ACHN (cell line): ENCODE measurements around the gene WDR86.

Experiments used
- DNase-seq: peaks from one replicate; pipeline ENCODE4 v3.0.0-alpha.2; 2015
- in situ Hi-C: cut with HindIII; loops from 2 replicates; pipeline ENCODE4 v1.10.0; 2017; ENCODE audit warnings: low sequenced_read_pairs, low pct_ligation_motif_present, low pct_unique_long_range_greater_than_20kb

Gene WDR86

DNA sequence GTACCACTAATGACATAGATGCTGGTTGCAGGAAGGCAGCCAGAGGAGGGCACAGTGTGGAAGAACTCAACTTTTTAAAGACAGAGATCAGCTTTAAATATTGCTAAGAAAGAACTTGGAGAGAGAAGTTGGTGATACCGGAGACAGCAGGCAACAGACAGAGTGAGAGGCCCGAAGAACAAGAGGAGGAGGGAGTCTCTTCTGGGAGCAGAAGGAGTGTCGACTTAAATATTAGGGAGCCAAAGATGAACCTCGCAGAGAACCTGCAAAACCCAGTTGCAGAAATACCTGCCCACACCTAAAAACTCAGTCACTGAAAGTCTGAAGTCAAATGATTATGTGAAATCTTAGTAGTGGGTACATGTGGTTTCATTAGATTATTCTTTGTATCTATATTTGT lies 3.4 kb upstream of the WDR86 start:
- in situ Hi-C loops, result no loop called here
- no peak for DNase-seq

DNA sequence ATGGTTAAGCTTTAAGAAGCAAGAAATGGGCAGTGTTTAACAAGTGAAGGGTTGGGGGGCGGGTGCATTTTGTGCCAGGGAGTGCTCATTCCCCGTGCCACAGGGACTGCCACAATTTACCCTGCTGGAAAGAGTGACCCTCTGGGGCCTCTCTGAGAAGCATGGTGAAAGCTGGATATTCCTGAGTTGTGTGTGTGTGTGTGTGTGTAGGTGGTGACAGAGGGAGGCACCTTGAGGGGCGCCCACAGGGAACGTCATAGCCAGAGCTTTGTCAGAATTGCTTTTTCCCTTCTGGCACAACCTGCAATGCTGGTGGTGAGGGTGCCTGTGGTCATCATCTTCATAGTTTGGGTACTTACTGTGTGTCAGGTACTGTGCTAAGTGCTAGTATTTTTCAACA lies 2.5 kb upstream of the WDR86 start:
- no peak for DNase-seq
- in situ Hi-C loops, result no loop called here

DNA sequence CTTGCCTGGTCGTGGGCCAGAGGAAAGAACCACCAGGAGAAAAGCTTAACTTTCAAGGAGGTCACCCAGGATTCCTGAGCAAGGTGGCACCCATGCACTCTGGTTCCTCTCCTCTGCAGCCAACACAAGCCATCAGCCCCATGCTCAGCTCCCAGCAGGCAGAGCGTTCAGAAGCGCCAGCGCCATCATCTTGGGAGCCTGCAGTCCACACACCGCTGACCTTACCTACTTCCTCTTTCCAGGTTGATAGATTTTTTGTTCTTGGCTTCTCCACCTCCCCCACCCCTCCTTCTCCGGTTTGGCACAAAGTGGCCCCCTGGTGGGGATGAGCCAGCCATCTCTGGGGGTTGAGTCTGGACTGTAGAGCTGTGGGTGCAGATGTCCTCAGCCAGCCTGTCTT lies 1.7 kb upstream of the WDR86 start:
- DNase-seq, result no peak
- in situ Hi-C loops, result no loop called here

DNA sequence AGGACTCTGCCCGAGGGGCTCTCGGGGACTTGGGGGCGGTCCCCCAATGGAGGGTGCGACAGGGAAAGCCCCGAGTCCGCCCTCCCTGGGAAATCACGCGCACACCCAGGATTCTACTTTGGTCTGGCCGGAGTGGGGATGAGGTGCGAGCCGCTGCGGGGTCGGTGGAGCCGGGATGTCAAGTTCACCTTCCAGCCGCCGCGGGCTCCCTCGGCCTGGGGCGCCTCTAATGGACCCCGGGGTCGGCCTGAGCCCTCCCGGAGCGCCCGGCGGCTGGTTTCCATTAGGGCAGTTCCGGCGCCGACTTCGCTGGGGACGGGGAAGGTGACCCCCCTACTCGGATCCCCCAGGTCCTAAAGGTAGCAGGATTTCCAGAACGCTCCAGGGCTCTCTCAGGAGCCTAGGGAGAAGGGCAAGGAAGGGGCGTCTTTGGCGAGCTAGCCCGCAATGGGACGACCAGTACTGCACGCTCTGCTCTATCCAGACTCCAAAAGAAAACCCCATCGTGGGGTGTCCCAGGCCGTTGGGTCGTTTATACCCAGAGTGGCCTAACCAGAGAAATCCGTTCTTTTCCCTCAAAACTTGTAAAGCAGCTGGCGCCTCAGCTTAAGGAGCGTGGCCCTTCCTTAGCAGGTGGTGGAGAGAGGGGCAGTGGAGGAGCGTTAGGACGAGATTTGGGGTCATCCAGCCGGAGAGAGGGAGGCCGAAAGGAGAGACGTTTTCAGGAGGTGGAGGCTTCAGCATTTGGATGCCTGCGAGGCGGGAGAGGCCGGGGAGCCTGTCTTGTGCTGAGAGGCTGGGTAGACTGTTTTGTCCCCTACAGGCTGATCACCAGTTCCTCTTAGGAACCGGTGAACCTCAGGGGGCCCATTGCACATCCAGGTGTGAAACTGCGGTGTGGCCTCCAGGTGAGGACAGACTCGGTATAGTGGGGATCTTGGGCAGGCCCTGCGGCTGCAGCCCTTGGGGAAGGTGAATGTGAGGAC lies 860 bp upstream of the WDR86 start:
- DNase-seq, result no peak
- in situ Hi-C loops, result no loop called here

DNA sequence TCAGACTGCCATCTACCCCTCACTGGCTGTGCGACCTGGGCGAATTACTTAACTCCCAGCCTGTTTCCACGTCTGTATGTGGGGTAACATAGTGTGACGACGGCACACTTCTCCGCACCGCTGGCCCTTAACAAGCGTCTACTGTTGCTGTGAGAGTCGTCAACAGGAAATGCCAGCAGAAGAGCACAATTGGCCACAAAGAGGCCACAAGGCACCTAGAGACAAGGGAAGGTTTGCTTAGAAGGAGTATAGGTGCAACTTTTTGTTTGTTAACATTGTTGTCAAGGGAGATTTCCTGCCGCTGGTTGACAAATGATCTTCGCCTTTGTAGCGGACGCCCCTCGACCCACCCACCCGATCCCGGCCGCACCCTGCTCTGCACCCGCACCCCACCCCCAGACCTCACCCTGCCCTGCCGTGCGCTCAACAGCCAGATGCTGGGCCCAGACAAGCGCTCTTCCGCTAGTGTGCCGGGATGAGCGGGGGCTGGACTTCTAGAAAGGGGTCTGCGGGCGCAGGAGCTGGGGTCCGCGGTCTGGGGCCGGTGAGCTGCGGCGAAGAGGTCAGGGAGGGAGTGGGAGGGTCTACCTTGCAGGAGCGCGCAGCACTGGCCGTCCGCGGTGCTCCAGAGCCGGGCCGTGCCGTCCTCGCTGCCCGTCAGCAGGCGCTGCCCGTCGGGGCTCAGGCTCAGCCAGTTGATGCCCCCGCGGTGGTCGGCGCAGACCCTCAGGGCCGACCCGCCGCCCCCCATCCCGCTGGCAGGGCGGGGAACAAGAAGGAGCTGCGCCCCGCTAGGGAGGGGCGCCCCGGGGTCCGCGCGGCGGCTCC lies 785 bp downstream of the WDR86 start:
- DNase-seq, result no peak
- in situ Hi-C loops, result no loop called here

DNA sequence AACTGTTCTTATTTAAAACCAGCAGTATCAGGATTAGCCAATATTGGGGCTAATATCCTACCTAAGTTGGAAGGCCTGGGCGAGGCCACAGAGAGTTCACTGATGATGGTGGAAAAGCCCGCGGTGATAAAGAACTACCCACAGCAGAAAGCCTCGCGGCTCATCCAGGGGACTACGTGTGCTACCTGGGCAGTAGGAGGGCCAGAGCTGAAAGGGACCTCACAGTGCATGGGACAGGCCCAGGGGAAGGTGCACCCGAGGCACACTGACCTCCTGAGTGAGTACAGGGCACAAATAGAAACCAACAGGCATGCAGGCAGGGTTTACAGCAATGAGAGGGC lies 1.4 kb downstream of the WDR86 start:
- DNase-seq, result no peak
- in situ Hi-C loops, result no loop called here

DNA sequence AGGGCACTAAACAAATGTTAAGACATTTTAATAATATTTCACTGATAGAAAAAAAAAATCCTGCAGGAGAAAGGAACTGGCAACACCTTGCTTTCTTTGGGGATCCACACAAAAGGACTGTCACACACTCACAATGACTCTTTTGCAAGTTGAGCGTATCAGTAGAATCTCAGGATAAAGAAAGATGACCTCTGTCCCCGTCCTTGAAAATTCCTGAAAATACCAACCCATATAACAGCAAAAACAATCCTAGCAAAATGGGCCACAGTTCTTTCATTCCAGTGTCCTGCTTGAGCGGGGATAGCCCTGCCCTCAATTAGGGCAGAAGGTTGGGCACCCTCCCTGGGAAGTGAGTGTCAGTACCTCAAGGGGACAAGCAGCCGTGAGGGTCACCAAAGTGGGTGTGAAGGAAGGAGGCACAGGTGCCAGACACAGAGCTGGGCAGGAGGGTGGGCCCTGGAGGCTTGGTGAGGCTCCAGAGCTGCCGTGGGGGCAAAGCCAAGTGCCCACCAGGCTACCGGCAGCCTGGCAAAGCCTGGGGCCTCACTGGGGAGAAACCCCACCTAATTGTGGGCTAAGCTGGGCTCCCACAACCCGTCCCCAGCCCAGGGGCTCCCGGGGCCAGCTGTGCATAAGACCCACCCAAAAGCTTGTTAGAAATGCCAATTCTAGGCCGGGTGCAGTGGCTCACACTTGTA lies 2.8 kb downstream of the WDR86 start:
- no peak for DNase-seq
- in situ Hi-C loops, result no loop called here

DNA sequence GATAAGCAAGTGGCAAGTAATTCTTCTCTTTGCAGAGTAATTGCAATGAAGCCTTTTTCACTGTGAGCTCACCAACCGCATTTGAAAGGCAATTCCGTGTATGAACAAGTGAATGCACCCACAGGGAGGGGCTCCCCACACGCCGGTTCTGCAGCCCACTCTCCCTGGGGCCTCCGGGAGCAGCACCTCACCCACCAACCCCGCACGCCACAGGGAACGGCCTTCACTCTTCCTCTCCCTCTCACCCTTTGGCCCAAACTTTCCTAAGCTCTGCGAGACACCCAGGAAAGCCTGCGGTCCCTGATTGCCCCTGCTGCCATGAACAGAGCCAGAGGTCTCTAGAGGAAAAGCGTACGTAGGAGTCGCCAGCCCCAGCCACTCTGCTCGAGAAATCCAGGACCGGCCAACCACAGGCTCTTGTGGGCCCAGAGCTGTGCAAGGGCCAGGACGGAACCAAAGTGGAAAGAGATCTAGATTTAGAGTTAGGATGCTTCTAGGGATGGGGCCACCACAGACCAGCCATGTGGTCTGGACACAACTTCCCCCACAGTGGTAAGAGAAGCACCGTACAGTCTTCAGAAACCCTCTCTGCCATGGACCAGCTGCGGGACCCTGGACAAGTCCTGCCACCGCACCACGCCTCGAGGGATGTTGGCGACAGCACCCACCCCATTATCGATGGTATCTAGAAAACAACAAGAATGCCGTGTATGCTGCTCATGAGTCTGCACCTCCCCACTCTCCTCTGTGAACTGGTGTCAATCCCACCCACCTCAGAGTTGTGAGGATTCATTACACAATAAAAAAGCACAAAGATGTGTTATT lies 3.6 kb downstream of the WDR86 start:
- in situ Hi-C loops, result no loop called here
- DNase-seq, result no peak

DNA sequence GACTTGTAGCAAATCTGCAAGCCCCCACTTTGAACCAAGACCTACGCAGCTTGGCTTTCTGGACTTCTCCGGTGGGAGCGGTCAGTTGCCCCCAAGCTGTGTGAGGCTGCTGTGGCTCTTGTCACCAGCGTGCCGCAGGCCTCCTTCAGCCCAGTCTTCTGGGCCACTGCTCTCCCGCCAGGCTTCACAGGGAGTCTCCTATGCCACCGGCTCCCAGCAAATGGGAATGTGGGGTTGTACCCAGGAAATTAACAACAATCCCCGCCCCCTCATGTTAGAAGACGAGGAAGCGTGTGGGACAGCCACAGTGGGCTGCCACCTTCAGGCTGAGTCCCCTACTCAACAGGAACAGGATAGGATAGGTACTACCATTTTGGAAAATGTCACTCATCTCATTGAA lies 4.2 kb downstream of the WDR86 start:
- in situ Hi-C loops, result no loop called here
- no peak for DNase-seq

DNA sequence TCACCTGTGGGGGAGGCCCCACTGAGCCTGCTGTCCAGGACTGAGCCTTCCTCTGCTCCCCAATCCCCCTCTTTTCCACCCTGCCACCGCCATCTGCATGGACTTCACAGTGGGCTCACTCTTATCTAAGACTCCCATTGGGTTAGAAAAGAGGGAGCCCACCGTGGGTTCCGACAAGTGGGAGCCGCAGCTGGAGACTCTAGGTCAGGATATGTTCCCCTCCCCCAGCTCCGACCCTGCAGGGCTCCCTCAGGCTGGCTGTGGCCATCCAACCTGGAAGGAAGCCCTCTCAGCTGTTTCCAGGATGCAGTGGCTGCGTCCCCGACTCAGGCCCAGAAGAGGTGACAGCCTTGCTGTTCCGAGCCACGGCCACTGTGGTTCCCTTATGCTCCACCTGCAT lies 4.8 kb downstream of the WDR86 start:
- no peak for DNase-seq
- in situ Hi-C loops, result no loop called here

DNA sequence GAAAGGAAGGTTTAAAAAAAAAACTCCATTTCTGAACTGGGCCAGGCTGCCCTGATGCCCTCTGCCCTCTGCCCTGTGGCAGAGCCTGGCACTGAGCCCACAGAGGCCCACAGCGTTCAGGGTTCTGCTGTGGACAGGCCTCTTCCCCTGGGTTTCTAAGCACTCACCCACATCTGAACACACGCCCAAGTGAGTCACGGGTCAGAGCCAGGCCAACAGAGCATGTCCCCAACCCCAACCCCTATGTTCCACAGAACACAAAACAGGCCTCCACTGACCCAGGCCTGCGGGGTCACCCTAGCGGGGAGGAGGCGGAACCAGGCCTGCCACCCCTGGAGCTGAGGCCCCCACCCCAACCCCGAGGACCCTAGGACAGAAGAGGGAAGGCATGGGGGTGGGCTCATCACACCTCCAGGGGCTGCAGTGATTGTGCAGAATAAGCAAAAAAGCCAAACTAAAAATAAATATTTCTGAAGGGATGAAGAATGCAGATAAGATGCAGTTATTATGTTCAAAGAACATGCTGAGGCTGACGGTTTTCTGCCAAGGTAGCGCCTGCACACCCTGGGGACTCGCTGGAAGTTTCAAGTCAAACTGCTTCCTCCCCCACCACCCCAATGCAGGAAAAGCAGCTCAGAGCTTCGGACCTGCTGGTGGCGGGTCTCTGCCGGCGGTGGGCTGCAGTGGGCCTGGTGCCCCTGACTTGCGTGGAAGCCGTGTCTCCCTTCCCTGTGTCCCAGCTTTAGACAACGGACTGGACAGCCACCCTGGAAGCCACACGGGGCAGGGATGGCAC lies 5.4 kb downstream of the WDR86 start:
- in situ Hi-C loops, result no loop called here
- DNase-seq, result peak; percentile 17

DNA sequence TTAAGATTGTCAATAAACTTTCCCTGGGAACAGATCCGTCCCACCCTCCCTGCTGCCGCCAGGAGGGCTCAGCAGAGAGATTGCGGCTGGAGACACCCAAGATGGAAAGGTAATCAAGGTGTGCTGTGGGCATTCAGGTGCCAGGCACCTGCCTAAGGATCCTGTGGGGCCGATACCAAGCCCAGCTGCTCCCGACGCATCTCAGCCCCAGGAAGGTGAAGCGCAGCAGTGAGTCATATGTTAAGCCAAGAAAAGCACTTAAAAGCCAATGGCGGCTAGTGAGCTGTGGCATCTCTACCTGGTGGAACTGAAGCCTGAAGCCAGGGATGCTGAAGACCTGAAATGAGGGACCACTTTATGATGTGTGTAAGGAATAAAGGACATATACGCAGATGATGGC lies 6.1 kb downstream of the WDR86 start:
- peak; percentile 37 for DNase-seq
- in situ Hi-C loops, result no loop called here

DNA sequence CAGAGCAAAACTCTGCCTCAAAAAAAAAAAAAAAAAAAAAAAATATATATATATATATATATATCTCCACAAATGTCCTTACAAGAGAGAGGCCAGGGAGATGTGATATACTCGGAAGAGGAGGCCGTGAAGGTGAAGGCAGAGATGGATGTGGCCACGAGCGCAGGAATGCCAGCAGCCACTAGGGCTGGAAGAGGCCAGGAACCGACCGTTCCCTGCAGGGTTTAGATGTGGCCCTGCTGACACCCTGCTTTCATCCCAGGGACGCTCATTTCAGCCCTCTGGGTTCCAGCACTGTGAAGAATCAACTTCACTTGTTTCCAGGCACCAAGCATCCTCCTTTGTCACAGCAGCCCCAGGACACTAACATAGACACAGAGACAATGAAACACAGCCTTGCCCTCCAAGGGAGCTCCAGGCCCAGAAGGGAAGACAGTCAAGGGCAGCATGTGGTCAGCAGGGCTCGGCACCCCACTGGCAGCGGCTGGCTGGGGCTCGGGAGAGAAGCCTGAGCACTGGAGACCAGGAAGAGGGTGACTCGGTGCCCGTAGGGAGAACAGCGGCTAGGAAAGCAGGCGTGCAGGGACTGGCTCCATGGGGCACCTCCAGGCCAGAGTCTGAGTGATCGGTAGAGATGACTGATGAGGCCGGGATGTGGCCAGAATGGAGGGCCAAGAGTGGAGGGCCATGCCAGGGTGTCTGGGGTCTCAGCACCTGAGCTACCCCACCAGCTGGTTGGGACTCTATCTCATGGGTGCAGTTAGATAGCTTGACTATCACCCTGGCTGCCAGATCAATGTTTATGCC lies 7.6 kb downstream of the WDR86 start:
- in situ Hi-C loops, result no loop called here

DNA sequence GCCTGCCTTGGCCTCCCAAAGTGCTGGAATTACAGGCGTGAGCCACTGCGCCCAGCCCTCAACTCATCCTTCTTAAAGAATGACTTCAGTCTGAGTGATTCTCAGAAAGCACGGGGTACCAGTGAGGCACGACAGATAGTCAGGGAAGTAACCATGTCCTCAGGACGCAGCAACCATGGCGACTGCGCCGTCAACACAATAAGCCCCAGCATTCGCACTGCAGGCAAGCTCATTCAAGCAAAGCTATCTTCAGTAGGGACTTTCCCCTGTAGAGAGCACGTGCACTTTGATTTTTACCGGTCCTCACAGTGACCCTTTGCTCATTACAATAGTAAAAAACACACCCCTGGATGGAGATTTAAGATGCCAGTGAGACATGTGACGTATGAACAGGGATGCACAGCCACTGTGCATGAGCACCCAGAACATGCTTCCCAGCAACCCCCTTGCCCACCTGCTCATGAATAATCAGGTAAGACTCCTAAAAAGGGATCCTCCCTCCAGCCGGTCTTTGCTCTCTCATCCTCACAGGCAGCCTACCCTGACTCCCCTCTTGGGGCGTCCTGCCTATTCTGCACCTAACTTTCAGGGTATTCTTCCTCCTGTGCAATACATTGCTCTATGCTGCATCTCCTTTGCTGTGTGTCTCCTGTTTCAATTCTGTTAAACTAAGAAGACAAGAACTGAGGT lies 9.1 kb downstream of the WDR86 start:
- in situ Hi-C loops, result no loop called here
- DNase-seq, result peak; percentile 42

More for the DNA sequence above, 7.6 kb downstream of the WDR86 start:
- DNase-seq, result no peak

DNA sequence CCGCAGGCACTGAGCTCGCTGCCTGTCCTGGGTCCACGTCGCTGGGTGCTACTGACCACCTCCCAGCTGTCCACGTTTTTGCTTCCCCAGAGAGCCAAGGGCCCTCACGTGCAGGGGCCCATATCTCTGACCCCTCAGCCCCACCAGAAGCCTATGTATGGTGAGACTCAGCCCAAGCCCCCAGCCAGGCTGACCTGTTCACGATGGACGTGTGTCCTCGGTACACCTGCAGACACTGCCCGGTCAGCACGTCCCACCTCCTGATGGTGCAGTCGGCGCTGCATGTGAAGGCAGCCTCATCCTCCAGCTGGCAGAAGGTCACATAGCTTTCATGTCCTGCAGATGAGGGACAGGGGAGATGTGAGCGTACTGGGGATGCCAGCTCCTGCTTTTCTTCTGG lies 9.9 kb downstream of the WDR86 start:
- in situ Hi-C loops, result no loop called here
- DNase-seq, result no peak

DNA sequence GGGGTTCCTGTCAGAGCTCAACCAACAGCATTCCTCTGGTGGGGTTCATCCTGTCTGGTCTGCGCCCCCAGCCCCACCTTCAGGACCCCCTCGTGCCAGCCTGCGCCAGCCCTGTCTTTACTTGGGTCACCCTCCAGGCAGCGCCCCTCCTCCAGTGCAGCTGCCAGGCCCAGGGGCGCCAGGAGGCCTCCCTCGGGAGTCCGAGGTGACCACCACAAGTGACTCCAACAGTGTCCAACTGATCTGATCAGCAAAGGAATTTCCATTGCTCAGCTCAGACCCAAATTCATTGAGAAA lies 10.6 kb downstream of the WDR86 start:
- in situ Hi-C loops, result no loop called here

More for the DNA sequence above, 10.6 kb downstream of the WDR86 start:
- no peak for DNase-seq
